Activated CD4-positive, alpha-beta memory T cell treated with anti-CD3 and anti-CD28 coated beads for 36 hours (primary cell): ENCODE measurements around the gene MEP1B. TPM values are rescaled to one million over a fixed set of nuclear protein-coding genes. Genes with fewer than 3 reads are reported as not detected.
"Not testable (repeated sequence)": the region's sequence is repeated elsewhere in the genome, so short reads cannot be mapped to it uniquely, and the experiment has no call there.

Experiments
- CTCF ChIA-PET: fragments of 350-600 bp; sonication (Branson Sonifier 250); formaldehyde crosslinking; loops from one replicate; lab custom pipeline; 2021; ENCODE audit warnings: antibody characterized with exemption, inconsistent platforms; lab: Charles Lee
- POLR2A ChIA-PET: fragments of 350-600 bp; sonication (Branson Sonifier 250); formaldehyde crosslinking; loops from one replicate; lab custom pipeline; 2021; ENCODE audit warnings: antibody characterized with exemption; lab: Charles Lee
- DNase-seq: peaks from one replicate; pipeline ENCODE4 v3.0.0-alpha.2; 2020
- H3K27ac Mint-ChIP-seq: one replicate; pipeline ENCODE4 v1.8.0; 2021; ENCODE audit warnings: mixed read lengths
- H3K27me3 Mint-ChIP-seq: one replicate; pipeline ENCODE4 v1.8.0; 2021; ENCODE audit warnings: mixed read lengths
- H3K36me3 Mint-ChIP-seq: one replicate; pipeline ENCODE4 v1.8.0; 2021; ENCODE audit warnings: mixed read lengths
- H3K4me1 Mint-ChIP-seq: one replicate; pipeline ENCODE4 v1.8.0; 2021; ENCODE audit warnings: low read depth, mixed read lengths
- H3K4me3 Mint-ChIP-seq: one replicate; pipeline ENCODE4 v1.8.0; 2021; ENCODE audit warnings: mild to moderate bottlenecking, mixed read lengths
- H3K9me3 Mint-ChIP-seq: one replicate; pipeline ENCODE4 v1.8.0; 2021; ENCODE audit warnings: mixed read lengths
- intact Hi-C: fragments of 100-400 bp; cut with micrococcal nuclease; formaldehyde crosslinking; loops from one replicate; pipeline ENCODE4 v1.15.1; 2023
- total RNA-seq, 2 experiments: library from RNA; stranded (reverse); gene quantifications; one replicate each; pipeline ENCODE4 v1.2.3, GENCODE V29; 2021

Gene MEP1B
- total RNA-seq, 2 experiments from 2014 or later: 0.10 TPM; not detected in 1

GRCh38 chr18:32175265-32175664, 14.6 kb upstream of the MEP1B start:
- no peak for DNase-seq
- intact Hi-C loops: no loop called here
- POLR2A ChIA-PET: no interaction called here
- Mint-ChIP-seq H3K9me3 (no peaks in the 10 kb centered on the region), H3K4me1 (no peaks in the 10 kb centered on the region), H3K36me3 (no peaks in the 10 kb centered on the region), H3K27me3 (no peaks in the 10 kb centered on the region), H3K4me3 (no peak overlapping the region), H3K27ac (no peak overlapping the region)
- CTCF ChIA-PET: no interaction called here

GRCh38 chr18:32176745-32177144, 13.1 kb upstream of the MEP1B start:
- H3K27me3 Mint-ChIP-seq, H3K4me3 Mint-ChIP-seq, H3K36me3 Mint-ChIP-seq, DNase-seq, H3K9me3 Mint-ChIP-seq, H3K4me1 Mint-ChIP-seq, H3K27ac Mint-ChIP-seq, POLR2A ChIA-PET, intact Hi-C loops: not testable (repeated sequence)
- CTCF ChIA-PET: interaction anchor here (0.7 to 2.7 kb wide), 2 partner anchors 15 to 19 kb away, joined by 3 to 7 read pairs; no protein-coding TSS in a partner anchor

- no peaks in the 10 kb centered on the region for H3K4me1 Mint-ChIP-seq
- no peak for DNase-seq
- no peaks in the 10 kb centered on the region for H3K27me3 Mint-ChIP-seq
- no peak overlapping the region for H3K4me3 Mint-ChIP-seq
- H3K36me3 Mint-ChIP-seq: no peaks in the 10 kb centered on the region
- POLR2A ChIA-PET: no interaction called here
- CTCF ChIA-PET: interaction anchor here (0.6 to 2.7 kb wide), 3 partner anchors 16 to 346 kb away, joined by 3 to 7 read pairs (median 3); no protein-coding TSS in a partner anchor
- no peaks in the 10 kb centered on the region for H3K9me3 Mint-ChIP-seq
- intact Hi-C loops: no loop called here
- H3K27ac Mint-ChIP-seq: no peak overlapping the region
Measured at GRCh38 chr18:32177530-32177929, 12.3 kb upstream of the MEP1B start.

- no peaks in the 10 kb centered on the region for H3K36me3 Mint-ChIP-seq
- ChIA-PET CTCF (no interaction called here), POLR2A (no interaction called here)
- H3K27me3 Mint-ChIP-seq: peaks cover 10% of the 10 kb centered on the region
- H3K4me3 Mint-ChIP-seq: no peak overlapping the region
- H3K9me3 Mint-ChIP-seq: peaks cover 14% of the 10 kb centered on the region
- DNase-seq: no peak
- no peak overlapping the region for H3K27ac Mint-ChIP-seq
- H3K4me1 Mint-ChIP-seq: no peaks in the 10 kb centered on the region
- intact Hi-C loops: no loop called here
Measured at GRCh38 chr18:32183503-32183902, 6.3 kb upstream of the MEP1B start.

GRCh38 chr18:32190209-32190608, 370 bp downstream of the MEP1B start:
- POLR2A ChIA-PET: no interaction called here
- CTCF ChIA-PET: no interaction called here
- H3K4me1 Mint-ChIP-seq: no peaks in the 10 kb centered on the region
- no peaks in the 10 kb centered on the region for H3K36me3 Mint-ChIP-seq
- no peak for DNase-seq
- peaks cover 11% of the 10 kb centered on the region for H3K27me3 Mint-ChIP-seq
- no peak overlapping the region for H3K27ac Mint-ChIP-seq
- intact Hi-C loops: no loop called here
- H3K9me3 Mint-ChIP-seq: no peaks in the 10 kb centered on the region
- H3K4me3 Mint-ChIP-seq: no peak overlapping the region

- DNase-seq: no peak
- H3K27ac Mint-ChIP-seq: no peak overlapping the region
- no peak overlapping the region for H3K4me3 Mint-ChIP-seq
- intact Hi-C loops: no loop called here
- POLR2A ChIA-PET: no interaction called here
- no peaks in the 10 kb centered on the region for H3K4me1 Mint-ChIP-seq
- CTCF ChIA-PET: no interaction called here
- no peaks in the 10 kb centered on the region for H3K27me3 Mint-ChIP-seq
- no peaks in the 10 kb centered on the region for H3K36me3 Mint-ChIP-seq
- no peaks in the 10 kb centered on the region for H3K9me3 Mint-ChIP-seq
Measured at GRCh38 chr18:32195881-32196815, 6.3 kb downstream of the MEP1B start.

GRCh38 chr18:32200766-32201165, 10.9 kb downstream of the MEP1B start:
- DNase-seq: no peak
- H3K4me1 Mint-ChIP-seq: no peaks in the 10 kb centered on the region
- no peaks in the 10 kb centered on the region for H3K9me3 Mint-ChIP-seq
- H3K36me3 Mint-ChIP-seq: no peaks in the 10 kb centered on the region
- no peak overlapping the region for H3K4me3 Mint-ChIP-seq
- H3K27me3 Mint-ChIP-seq: no peaks in the 10 kb centered on the region
- no peak overlapping the region for H3K27ac Mint-ChIP-seq
- ChIA-PET POLR2A (no interaction called here), CTCF (no interaction called here)
- intact Hi-C loops: no loop called here

- no peaks in the 10 kb centered on the region for H3K36me3 Mint-ChIP-seq
- no peak overlapping the region for H3K27ac Mint-ChIP-seq
- ChIA-PET POLR2A (no interaction called here), CTCF (no interaction called here)
- H3K27me3 Mint-ChIP-seq: peaks cover 5% of the 10 kb centered on the region
- no peaks in the 10 kb centered on the region for H3K4me1 Mint-ChIP-seq
- H3K9me3 Mint-ChIP-seq: no peaks in the 10 kb centered on the region
- intact Hi-C loops: no loop called here
- DNase-seq: no peak
- no peak overlapping the region for H3K4me3 Mint-ChIP-seq
Measured at GRCh38 chr18:32201948-32202672, 12.3 kb downstream of the MEP1B start.

- H3K9me3 Mint-ChIP-seq: no peaks in the 10 kb centered on the region
- H3K27me3 Mint-ChIP-seq: peaks cover 5% of the 10 kb centered on the region
- POLR2A ChIA-PET: no interaction called here
- no peak overlapping the region for H3K4me3 Mint-ChIP-seq
- DNase-seq: no peak
- H3K27ac Mint-ChIP-seq: no peak overlapping the region
- H3K36me3 Mint-ChIP-seq: no peaks in the 10 kb centered on the region
- no peaks in the 10 kb centered on the region for H3K4me1 Mint-ChIP-seq
- intact Hi-C loops: no loop called here
- CTCF ChIA-PET: no interaction called here
Measured at GRCh38 chr18:32208023-32208422, 18.2 kb downstream of the MEP1B start.

- intact Hi-C loops: no loop called here
Measured at GRCh38 chr18:32208577-32208976, 18.7 kb downstream of the MEP1B start.

GRCh38 chr18:32209685-32210445, 20.0 kb downstream of the MEP1B start:
- POLR2A ChIA-PET: no interaction called here
- no peak for DNase-seq
- intact Hi-C loops: no loop called here
- no peaks in the 10 kb centered on the region for H3K4me1 Mint-ChIP-seq
- CTCF ChIA-PET: interaction anchor here (0.6 to 2.0 kb wide), 2 partner anchors 52 to 56 kb away, joined by 4 to 5 read pairs; no protein-coding TSS in a partner anchor
- H3K36me3 Mint-ChIP-seq: no peaks in the 10 kb centered on the region
- no peak overlapping the region for H3K4me3 Mint-ChIP-seq
- H3K27ac Mint-ChIP-seq: no peak overlapping the region
- H3K27me3 Mint-ChIP-seq: peaks cover 5% of the 10 kb centered on the region
- H3K9me3 Mint-ChIP-seq: no peaks in the 10 kb centered on the region

More at GRCh38 chr18:32208577-32208976, 18.7 kb downstream of the MEP1B start:
- H3K4me1 Mint-ChIP-seq: no peaks in the 10 kb centered on the region
- H3K27ac Mint-ChIP-seq: no peak overlapping the region
- no peaks in the 10 kb centered on the region for H3K36me3 Mint-ChIP-seq
- ChIA-PET CTCF (no interaction called here), POLR2A (no interaction called here)
- H3K4me3 Mint-ChIP-seq: no peak overlapping the region
- peaks cover 5% of the 10 kb centered on the region for H3K27me3 Mint-ChIP-seq
- H3K9me3 Mint-ChIP-seq: no peaks in the 10 kb centered on the region
- no peak for DNase-seq

GRCh38 chr18:32213693-32214092, 23.9 kb downstream of the MEP1B start:
- H3K27ac Mint-ChIP-seq: no peak overlapping the region
- H3K4me1 Mint-ChIP-seq: no peaks in the 10 kb centered on the region
- intact Hi-C loops: no loop called here
- POLR2A ChIA-PET: no interaction called here
- no peaks in the 10 kb centered on the region for H3K9me3 Mint-ChIP-seq
- H3K4me3 Mint-ChIP-seq: no peak overlapping the region
- no peaks in the 10 kb centered on the region for H3K27me3 Mint-ChIP-seq
- H3K36me3 Mint-ChIP-seq: no peaks in the 10 kb centered on the region
- CTCF ChIA-PET: no interaction called here
- DNase-seq: no peak
